ENCODE results near the gene SBNO1. TPM values are rescaled to one million over a fixed set of nuclear protein-coding genes. Genes with fewer than 3 reads are reported as not detected.
"Not testable (repeated sequence)": the region's sequence is repeated elsewhere in the genome, so short reads cannot be mapped to it uniquely, and the experiment has no call there.

Gene SBNO1
- total and polyA plus RNA-seq, 8 donors: 3.4 to 35.6 (median 9.9) TPM

GRCh38 chr12:123369229-123369628, 4.6 kb upstream of the SBNO1 start:
- no peak for TF ChIP-seq CTCF (IDR thresholded peaks at IDR 0.05)
- no peak for TF ChIP-seq EP300 (IDR thresholded peaks at IDR 0.05)
- no peak for TF ChIP-seq POLR2AphosphoS5 (IDR thresholded peaks at IDR 0.05)
- TF ChIP-seq POLR2A (IDR thresholded peaks at IDR 0.05): no peak
- Histone ChIP-seq H3K27ac (no peak overlapping the region), H3K4me3 (no peak overlapping the region), H3K4me1 (peaks cover 4 to 11% (median 7%) of the 10 kb centered on the region in 4 donors), H3K36me3 (no peaks in the 10 kb centered on the region), H3K9me3 (no peaks in the 10 kb centered on the region), H3K27me3 (no peaks in the 10 kb centered on the region)
- DNase-seq: no peak
- intact Hi-C loops (cut with DNase I; ENCODE audit: low total_unique reads): no loop called here
- 89 to 97% (median 93%) methylated on average over 5 of the region's 5 CpGs for WGBS, 5 donors

GRCh38 chr12:123368431-123368830, 3.8 kb upstream of the SBNO1 start:
- intact Hi-C loops (cut with DNase I; ENCODE audit: low total_unique reads); DNase-seq; H3K4me3 ChIP-seq; H3K9me3 ChIP-seq; H3K27ac ChIP-seq; H3K27me3 ChIP-seq; H3K36me3 ChIP-seq: not testable (repeated sequence)
- 92 to 97% (median 94%) methylated on average over 7 of the region's 7 CpGs for WGBS, 5 donors
- H3K4me1 ChIP-seq: peaks cover 4 to 15% (median 10%) of the 10 kb centered on the region in 4 donors

- H3K36me3 ChIP-seq: no peaks in the 10 kb centered on the region
- H3K9me3 ChIP-seq: no peaks in the 10 kb centered on the region
- no peak for DNase-seq
- TF ChIP-seq POLR2A (IDR thresholded peaks at IDR 0.05) (no peak), POLR2AphosphoS5 (IDR thresholded peaks at IDR 0.05) (no peak), CTCF (IDR thresholded peaks at IDR 0.05) (no peak), EP300 (IDR thresholded peaks at IDR 0.05) (no peak)
- no peaks in the 10 kb centered on the region for H3K27me3 ChIP-seq
- no peak overlapping the region for H3K4me3 ChIP-seq
- peaks cover 13 to 24% (median 18%) of the 10 kb centered on the region in 4 donors for H3K4me1 ChIP-seq
- H3K27ac ChIP-seq: peak overlapping the region in 2 of 5 donors; percentile 50 to 93
- intact Hi-C loops (cut with DNase I; ENCODE audit: low total_unique reads): no loop called here
- WGBS, 5 donors: 89 to 97% (median 91%) methylated on average over 4 of the region's 4 CpGs
Measured at GRCh38 chr12:123367511-123367910, 2.9 kb upstream of the SBNO1 start.

- H3K27ac ChIP-seq: peak overlapping the region; percentile 91 to 99 (median 97)
- peaks cover 0 to 4% (median 3%) of the 10 kb centered on the region in 4 donors for H3K36me3 ChIP-seq
- H3K4me1 ChIP-seq: peaks cover 16 to 46% (median 30%) of the 10 kb centered on the region in 4 donors
- peak overlapping the region; percentile 67 to 98 (median 90) for H3K4me3 ChIP-seq
- intact Hi-C loops (cut with DNase I; ENCODE audit: low total_unique reads): no loop called here
- no peaks in the 10 kb centered on the region for H3K9me3 ChIP-seq
- H3K27me3 ChIP-seq: no peaks in the 10 kb centered on the region
- TF ChIP-seq CTCF (IDR thresholded peaks at IDR 0.05) (peak in 5 of 7 experiments; percentile 45 to 74 (median 65)), POLR2AphosphoS5 (IDR thresholded peaks at IDR 0.05) (peak; percentile 78 to 92 (median 90)), EP300 (IDR thresholded peaks at IDR 0.05) (no peak), POLR2A (IDR thresholded peaks at IDR 0.05) (peak in 1 of 4 donors; percentile 48)
- peak; percentile 99 to 100 for DNase-seq
- WGBS, 5 donors: 0% methylated on average over 51 to 61 of the region's 61 CpGs
Measured at GRCh38 chr12:123365025-123365917, 624 bp upstream of the SBNO1 start.
